Esophagus muscularis mucosa (tissue), 4 donors: ENCODE results near the gene SLC33A1. TPM values are rescaled to one million over a fixed set of nuclear protein-coding genes. Genes with fewer than 3 reads are reported as not detected.

ENCODE experiments used
- DNase-seq: peaks from one replicate; pipeline ENCODE4 v3.0.0-alpha.2; 2017; ENCODE audit errors: extremely low spot score
- H3K27ac ChIP-seq, 4 donors: fragments of 200-600 bp; sonication (generic); replicated peaks in 1 of 4; 1 replicate in 3 of 4; 2 replicates in 1 of 4; pipeline ENCODE4 v1.5.1; 2016 to 2019; ENCODE audit warnings: mild to moderate bottlenecking in 1 of 4
- H3K27me3 ChIP-seq, 4 donors: fragments of 200-600 bp; sonication (generic); one replicate each; pipeline versions ENCODE4 v1.5.1 to v1.6.0; 2016 to 2019
- H3K36me3 ChIP-seq, 4 donors: fragments of 200-600 bp; sonication (generic); one replicate each; pipeline ENCODE4 v1.5.1; 2016 to 2019
- H3K4me1 ChIP-seq, 4 donors: fragments of 200-600 bp; sonication (generic); one replicate each; pipeline ENCODE4 v1.5.1; 2016 to 2019
- H3K4me3 ChIP-seq, 4 donors: fragments of 200-600 bp; sonication (generic); 1 replicate in 2 of 4; 2 replicates in 2 of 4; pipeline ENCODE4 v1.5.1; 2016 to 2019; ENCODE audit warnings: mild to moderate bottlenecking in 4 of 4, moderate library complexity in 1 of 4
- H3K9me3 ChIP-seq, 4 donors: fragments of 200-600 bp; sonication (generic); 1 replicate in 3 of 4; 2 replicates in 1 of 4; pipeline ENCODE4 v1.5.1; 2016 to 2019
- EP300 ChIP-seq: sonication (generic); formaldehyde crosslinking; IDR thresholded peaks from one replicate; pipeline ENCODE4 v1.6.1; 2017; ENCODE audit warnings: antibody characterized with exemption
- POLR2A ChIP-seq: fragments of 450-650 bp; IDR thresholded peaks from one replicate; pipeline ENCODE4 v1.6.1; 2017; ENCODE audit warnings: antibody characterized with exemption, moderate library complexity, mild to moderate bottlenecking, low read depth
- POLR2AphosphoS5 ChIP-seq, 2 donors: sonication (generic); formaldehyde crosslinking; IDR thresholded peaks; one replicate each; pipeline ENCODE4 v1.6.1; 2017; ENCODE audit warnings: antibody characterized with exemption in 2 of 2
- WGBS: methylation state at CpG from one replicate; pipeline ENCODE4 v1.1.5; 2018; 5-methylcytosine and 5-hydroxymethylcytosine counted together
- intact Hi-C: fragments of 100-400 bp; cut with DNase I; formaldehyde crosslinking; loops from one replicate; pipeline ENCODE4 v1.15.1; 2023
- total RNA-seq, 4 donors: library from RNA; depleted of rRNA; stranded (reverse); fragments of >200 nt; gene quantifications; one replicate each; pipeline versions ENCODE4 v1.1.0 to v1.2.1, GENCODE V29; 2016
- TF ChIP-seq, protein P1 (sequence below), 3 experiments: fragments of 200-600 bp in 2 of 3; fragments of 450-650 bp in 1 of 3; sonication (generic) in 2 of 3; IDR thresholded peaks; one replicate each; pipeline ENCODE4 v1.5.1; 2017 to 2019; ENCODE audit warnings: antibody characterized with exemption in 3 of 3, mild to moderate bottlenecking in 2 of 3, moderate library complexity in 1 of 3

SLC33A1 gene
- total RNA-seq, 4 donors from 2014 or later = 17.4 to 22.2 (median 19.8) TPM

DNA sequence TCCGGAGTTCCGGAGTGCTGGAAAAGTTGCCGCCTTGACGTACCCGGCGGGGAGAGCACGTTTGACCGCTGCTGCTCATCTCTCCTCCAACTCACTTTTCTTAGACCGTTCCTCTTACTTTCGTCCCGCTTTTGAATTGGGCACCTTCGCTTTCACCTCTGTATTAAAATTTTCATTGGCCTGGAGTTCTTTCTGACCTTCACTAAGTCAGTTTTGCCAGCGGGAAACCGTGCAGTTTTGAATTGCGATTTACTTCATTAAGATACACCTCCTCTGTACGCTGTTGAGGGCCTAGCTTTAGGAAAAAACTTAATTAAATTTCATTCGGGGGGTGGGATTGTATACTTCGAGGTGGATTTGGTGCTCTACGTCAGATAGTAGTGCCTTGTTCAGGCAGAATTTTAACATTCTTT, 17.5 kb upstream of the SLC33A1 start:
- intact Hi-C loops = loop anchor here (2.0 to 5.0 kb wide), 3 partner anchors 17 to 124 kb away; partner anchors contain the start of genes C3orf33, PLCH1 and SLC33A1
- peak overlapping the region; percentile 97 to 99 (median 98) for H3K27ac ChIP-seq
- H3K36me3 ChIP-seq = no peaks in the 10 kb centered on the region
- no peaks in the 10 kb centered on the region for H3K9me3 ChIP-seq
- no peaks in the 10 kb centered on the region for H3K27me3 ChIP-seq
- no peak for DNase-seq
- peaks cover 19 to 56% (median 43%) of the 10 kb centered on the region in 4 donors for H3K4me1 ChIP-seq
- under 1% methylated on average over 15 of the region's 19 CpGs for WGBS
- peak in 1 of 2 donors; percentile 36 for TF ChIP-seq POLR2AphosphoS5 (IDR thresholded peaks at IDR 0.05)
- no peak for TF ChIP-seq POLR2A
- H3K4me3 ChIP-seq = peak overlapping the region; percentile 95 to 100 (median 98)

DNA sequence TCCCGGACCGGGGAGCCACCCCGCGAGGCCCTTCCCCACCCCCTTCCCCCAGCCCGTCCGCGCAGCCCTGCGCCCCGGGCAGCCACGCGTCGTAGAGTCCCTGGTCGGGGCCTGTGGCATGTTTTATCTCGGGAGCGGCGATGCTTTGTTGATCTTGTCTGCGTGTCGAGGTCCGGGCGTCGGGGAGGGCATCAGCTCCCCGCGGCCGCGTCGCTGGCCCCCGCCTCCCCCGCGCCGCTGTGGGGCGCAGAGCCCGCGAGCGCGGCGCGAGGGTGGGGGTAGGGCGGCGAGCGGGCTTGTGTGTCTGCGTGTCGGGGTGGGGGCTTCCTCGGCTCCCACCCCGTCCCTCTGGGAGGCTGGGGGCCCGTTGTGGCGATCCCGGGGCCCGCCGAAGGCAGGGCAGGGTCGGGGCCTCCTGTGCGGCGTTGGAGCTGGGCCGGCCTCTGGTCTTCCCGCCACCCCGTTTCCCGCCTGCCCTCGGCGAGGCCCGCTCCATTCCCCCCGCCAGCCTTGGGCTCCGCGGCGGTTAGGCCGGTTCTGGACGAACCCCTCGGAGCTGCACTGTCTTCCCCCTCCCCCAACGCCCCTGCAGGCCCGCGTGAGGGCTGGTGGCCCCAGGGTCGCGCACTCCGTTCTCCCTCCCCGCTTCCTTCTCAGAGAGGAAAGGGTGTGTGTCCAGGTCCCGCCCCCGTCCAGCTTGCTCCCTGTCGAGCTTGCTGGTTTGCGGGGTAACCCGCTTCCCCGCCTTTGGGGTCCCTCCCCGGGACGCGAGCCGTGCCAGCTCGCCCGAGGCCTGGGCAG, 16.9 kb upstream of the SLC33A1 start:
- no peaks in the 10 kb centered on the region for H3K27me3 ChIP-seq
- peak overlapping the region; percentile 95 to 100 (median 98) for H3K4me3 ChIP-seq
- 0% methylated on average over 16 of the region's 85 CpGs for WGBS
- TF ChIP-seq POLR2AphosphoS5 (IDR thresholded peaks at IDR 0.05) (no peak), EP300 (no peak), POLR2A (no peak)
- TF ChIP-seq, protein P1, sequence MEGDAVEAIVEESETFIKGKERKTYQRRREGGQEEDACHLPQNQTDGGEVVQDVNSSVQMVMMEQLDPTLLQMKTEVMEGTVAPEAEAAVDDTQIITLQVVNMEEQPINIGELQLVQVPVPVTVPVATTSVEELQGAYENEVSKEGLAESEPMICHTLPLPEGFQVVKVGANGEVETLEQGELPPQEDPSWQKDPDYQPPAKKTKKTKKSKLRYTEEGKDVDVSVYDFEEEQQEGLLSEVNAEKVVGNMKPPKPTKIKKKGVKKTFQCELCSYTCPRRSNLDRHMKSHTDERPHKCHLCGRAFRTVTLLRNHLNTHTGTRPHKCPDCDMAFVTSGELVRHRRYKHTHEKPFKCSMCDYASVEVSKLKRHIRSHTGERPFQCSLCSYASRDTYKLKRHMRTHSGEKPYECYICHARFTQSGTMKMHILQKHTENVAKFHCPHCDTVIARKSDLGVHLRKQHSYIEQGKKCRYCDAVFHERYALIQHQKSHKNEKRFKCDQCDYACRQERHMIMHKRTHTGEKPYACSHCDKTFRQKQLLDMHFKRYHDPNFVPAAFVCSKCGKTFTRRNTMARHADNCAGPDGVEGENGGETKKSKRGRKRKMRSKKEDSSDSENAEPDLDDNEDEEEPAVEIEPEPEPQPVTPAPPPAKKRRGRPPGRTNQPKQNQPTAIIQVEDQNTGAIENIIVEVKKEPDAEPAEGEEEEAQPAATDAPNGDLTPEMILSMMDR (IDR thresholded peaks at IDR 0.05) = no peak
- no peaks in the 10 kb centered on the region for H3K9me3 ChIP-seq
- no peak for DNase-seq
- intact Hi-C loops = loop anchor here (2.0 to 5.0 kb wide), 3 partner anchors 16 to 124 kb away; partner anchors contain the start of genes C3orf33, PLCH1 and SLC33A1
- H3K36me3 ChIP-seq = no peaks in the 10 kb centered on the region
- peaks cover 16 to 52% (median 41%) of the 10 kb centered on the region in 4 donors for H3K4me1 ChIP-seq
- H3K27ac ChIP-seq = peak overlapping the region; percentile 97 to 99 (median 98)

DNA sequence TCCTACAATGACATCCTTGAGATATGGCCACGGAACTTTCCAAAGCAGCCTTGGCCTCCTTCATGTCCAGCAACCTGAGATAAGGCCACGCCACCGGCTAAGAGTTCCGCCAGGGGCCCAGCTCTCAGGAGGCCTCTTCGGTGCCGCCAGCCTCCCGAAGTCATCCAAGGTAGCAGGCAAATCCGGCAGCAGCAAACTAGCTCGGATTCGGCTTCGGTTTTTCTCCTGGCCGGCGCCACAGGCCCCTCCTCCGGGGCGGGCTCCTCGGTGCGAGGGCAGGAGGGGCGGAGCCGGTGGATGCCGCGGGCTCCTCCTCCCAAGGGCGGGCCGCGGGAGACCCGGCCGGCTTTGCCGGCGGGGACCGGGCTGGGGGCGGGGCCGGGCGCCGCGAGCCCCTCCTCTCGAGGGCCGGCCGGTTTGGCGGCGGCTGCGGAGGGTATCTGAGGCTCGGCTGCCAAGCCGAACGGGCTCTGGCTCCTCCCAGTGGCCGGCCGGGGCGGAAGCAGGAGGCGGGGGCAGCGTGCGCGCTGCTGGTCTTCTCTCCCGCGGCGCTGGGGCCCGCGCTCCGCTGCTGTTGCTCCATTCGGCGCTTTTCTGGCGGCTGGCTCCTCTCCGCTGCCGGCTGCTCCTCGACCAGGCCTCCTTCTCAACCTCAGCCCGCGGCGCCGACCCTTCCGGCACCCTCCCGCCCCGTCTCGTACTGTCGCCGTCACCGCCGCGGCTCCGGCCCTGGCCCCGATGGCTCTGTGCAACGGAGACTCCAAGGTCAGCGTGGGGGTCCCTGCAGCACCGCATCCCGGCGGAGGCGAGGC, 16.1 kb upstream of the SLC33A1 start, which contains the start of gene GMPS:
TSS of gene GMPS (plus strand) at position 518 of the 812 bp plus-strand sequence. CDS start at position 739, 221 bp downstream.
- TF ChIP-seq POLR2A (no peak), POLR2AphosphoS5 (IDR thresholded peaks at IDR 0.05) (peak; percentile 76 to 82)
- TF ChIP-seq, protein P1 (IDR thresholded peaks at IDR 0.05) = peak; percentile 62 to 80 (median 74)
- 0% methylated on average over 29 of the region's 83 CpGs for WGBS
- intact Hi-C loops = loop anchor here (2.0 to 5.0 kb wide), 3 partner anchors 16 to 123 kb away; partner anchors contain the start of genes C3orf33, PLCH1 and SLC33A1
- Histone ChIP-seq H3K36me3 (no peaks in the 10 kb centered on the region), H3K27me3 (no peaks in the 10 kb centered on the region), H3K27ac (peak within 1 kb of the TSS; percentile 97 to 99 (median 98)), H3K9me3 (no peaks in the 10 kb centered on the region), H3K4me1 (peaks cover 14 to 44% (median 37%) of the 10 kb centered on the region in 4 donors), H3K4me3 (peak within 1 kb of the TSS; percentile 95 to 100 (median 98))
- peak; percentile 96 for DNase-seq

DNA sequence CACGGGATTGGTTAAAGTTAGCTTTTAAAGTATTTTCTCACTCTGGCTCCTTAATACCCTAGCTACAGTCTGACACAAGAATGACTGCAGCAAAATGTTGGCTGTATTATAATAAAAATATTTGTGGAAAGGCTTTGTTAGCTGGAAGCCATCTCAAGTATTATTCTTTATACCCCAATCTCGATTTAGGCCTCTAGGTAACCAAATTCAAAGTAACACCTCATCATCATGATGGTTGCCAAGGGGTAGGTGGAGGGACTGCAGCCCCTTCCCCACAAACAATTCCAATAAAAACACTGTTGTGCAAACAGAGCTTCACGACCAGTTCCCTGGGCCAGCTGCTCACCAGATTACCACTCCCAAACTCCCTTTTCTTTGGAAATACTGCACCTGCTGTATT, 15.5 kb upstream of the SLC33A1 start:
- no peaks in the 10 kb centered on the region for H3K9me3 ChIP-seq
- WGBS = 24% methylated on average over 3 of the region's 3 CpGs
- no peaks in the 10 kb centered on the region for H3K27me3 ChIP-seq
- H3K4me1 ChIP-seq = peaks cover 14 to 37% (median 31%) of the 10 kb centered on the region in 4 donors
- TF ChIP-seq EP300 (no peak), POLR2A (no peak), POLR2AphosphoS5 (IDR thresholded peaks at IDR 0.05) (no peak)
- TF ChIP-seq, protein P1 (IDR thresholded peaks at IDR 0.05) = no peak
- no peak for DNase-seq
- H3K27ac ChIP-seq = peak overlapping the region; percentile 84 to 98 (median 97)
- intact Hi-C loops = loop anchor here (2.0 to 5.0 kb wide), 3 partner anchors 15 to 122 kb away; partner anchors contain the start of genes C3orf33, PLCH1 and SLC33A1
- no peaks in the 10 kb centered on the region for H3K36me3 ChIP-seq
- H3K4me3 ChIP-seq = peak overlapping the region; percentile 95 to 100 (median 98)
